ENCODE data around the gene ITGB8. TPM values are rescaled to one million over a fixed set of nuclear protein-coding genes. Genes with fewer than 3 reads are reported as not detected.

Gene ITGB8
- total RNA-seq, 4 donors from 2014 or later, result 0.31 to 0.90 (median 0.56) TPM

DNA sequence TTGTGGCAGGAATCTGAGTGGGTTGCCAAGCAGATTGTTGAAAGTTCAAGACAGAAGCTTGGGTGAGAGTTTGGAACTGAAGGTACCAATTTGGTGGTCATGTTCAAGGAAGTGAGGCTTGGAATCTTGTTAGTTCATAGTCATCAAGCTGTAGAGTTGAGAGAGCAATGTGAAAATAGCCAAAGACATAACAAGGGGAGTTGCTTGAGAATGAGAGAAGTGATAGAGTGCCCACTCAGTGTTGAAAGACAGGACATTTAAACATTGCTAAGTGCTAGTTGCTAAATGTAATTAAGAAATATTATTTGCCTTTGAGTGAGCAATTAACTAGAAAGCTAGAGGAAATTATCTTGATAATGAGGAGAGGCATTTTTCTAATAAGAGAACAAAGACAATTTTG lies 17.0 kb downstream of the ITGB8 start:
- Histone ChIP-seq H3K27me3 (no peaks in the 10 kb centered on the region), H3K36me3 (no peaks in the 10 kb centered on the region), H3K9me3 (no peaks in the 10 kb centered on the region), H3K27ac (no peak overlapping the region), H3K4me1 (no peaks in the 10 kb centered on the region), H3K4me3 (no peak overlapping the region)
- intact Hi-C loops (cut with DNase I; ENCODE audit: low total_unique reads) (no loop called here), in situ Hi-C loops (cut with MboI; ENCODE audit: low sequenced_read_pairs in 4 of 4) (no loop called here)
- no peak for TF ChIP-seq POLR2A (IDR thresholded peaks at IDR 0.05)
- TF ChIP-seq, protein P1, sequence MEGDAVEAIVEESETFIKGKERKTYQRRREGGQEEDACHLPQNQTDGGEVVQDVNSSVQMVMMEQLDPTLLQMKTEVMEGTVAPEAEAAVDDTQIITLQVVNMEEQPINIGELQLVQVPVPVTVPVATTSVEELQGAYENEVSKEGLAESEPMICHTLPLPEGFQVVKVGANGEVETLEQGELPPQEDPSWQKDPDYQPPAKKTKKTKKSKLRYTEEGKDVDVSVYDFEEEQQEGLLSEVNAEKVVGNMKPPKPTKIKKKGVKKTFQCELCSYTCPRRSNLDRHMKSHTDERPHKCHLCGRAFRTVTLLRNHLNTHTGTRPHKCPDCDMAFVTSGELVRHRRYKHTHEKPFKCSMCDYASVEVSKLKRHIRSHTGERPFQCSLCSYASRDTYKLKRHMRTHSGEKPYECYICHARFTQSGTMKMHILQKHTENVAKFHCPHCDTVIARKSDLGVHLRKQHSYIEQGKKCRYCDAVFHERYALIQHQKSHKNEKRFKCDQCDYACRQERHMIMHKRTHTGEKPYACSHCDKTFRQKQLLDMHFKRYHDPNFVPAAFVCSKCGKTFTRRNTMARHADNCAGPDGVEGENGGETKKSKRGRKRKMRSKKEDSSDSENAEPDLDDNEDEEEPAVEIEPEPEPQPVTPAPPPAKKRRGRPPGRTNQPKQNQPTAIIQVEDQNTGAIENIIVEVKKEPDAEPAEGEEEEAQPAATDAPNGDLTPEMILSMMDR (IDR thresholded peaks at IDR 0.05 in 4 of 5, conservative IDR thresholded peaks at IDR 0.05 in 1 of 5), result no peak
- DNase-seq, result no peak
- ATAC-seq, result no peak

DNA sequence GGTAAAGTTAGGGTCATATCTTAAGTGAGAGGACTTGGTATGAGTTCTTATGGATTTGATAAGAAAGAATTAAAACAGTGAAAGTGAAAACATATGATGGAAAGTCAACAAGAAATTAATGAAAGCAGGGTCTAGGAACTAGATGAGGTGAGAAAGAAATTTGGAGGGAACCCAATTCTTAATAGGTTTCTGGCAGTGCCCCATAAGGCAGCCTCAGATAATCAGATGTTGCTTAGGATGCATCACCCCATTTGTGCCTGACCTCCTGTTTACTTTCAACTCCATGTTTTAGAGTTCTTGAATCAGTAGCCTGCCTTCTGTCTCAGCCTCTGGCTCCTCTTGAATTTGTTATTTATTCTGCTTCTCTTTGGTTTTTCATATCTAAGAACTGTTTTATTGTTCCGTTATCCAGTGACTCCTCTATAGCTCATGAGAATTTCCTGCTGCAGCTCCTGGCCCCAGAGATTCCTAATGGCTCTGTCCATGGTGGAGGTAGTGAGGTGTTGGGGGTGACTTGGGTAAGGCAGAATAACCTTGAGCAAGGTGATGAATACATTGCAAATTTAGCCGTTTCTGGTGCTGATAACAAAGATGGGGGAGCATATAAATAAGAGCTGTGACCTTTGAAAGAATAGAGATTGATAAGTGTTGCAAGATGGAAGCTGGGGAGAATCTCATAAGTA lies 17.6 kb downstream of the ITGB8 start:
- Histone ChIP-seq H3K4me3 (no peak overlapping the region), H3K27me3 (no peaks in the 10 kb centered on the region)
- no peak for ATAC-seq

DNA sequence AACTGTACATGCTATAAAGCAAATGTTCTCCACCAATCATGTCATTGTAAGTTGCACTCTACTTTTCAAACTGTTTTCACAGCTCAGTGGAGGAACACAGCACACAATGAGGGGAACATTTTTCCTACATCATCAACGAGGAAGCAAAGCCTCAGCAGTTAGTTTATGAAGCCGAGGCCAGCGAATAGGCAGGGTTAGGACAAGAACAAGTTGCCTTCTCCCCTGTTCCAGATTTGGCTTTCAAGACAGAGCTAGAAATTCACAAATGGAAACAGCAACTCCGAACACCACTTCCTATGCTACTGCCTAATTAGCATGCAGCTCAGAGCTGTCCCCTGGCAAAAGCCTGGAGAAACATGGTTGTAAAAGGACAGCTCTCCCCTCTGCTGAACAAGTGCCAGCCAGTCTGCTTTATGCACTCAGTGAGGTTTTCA lies 19.8 kb downstream of the ITGB8 start:
- Histone ChIP-seq H3K27me3 (no peaks in the 10 kb centered on the region), H3K4me3 (no peak overlapping the region), H3K4me1 (no peaks in the 10 kb centered on the region), H3K36me3 (no peaks in the 10 kb centered on the region), H3K27ac (no peak overlapping the region), H3K9me3 (no peaks in the 10 kb centered on the region)
- TF ChIP-seq, protein P1 (IDR thresholded peaks at IDR 0.05 in 4 of 5, conservative IDR thresholded peaks at IDR 0.05 in 1 of 5), result no peak
- ATAC-seq (no peak), DNase-seq (no peak)
- in situ Hi-C loops (cut with MboI; ENCODE audit: low sequenced_read_pairs in 4 of 4), result no loop called here
- intact Hi-C loops (cut with DNase I; ENCODE audit: low total_unique reads), result no loop called here

More for the DNA sequence above, 17.6 kb downstream of the ITGB8 start:
- TF ChIP-seq, protein P1 (IDR thresholded peaks at IDR 0.05 in 4 of 5, conservative IDR thresholded peaks at IDR 0.05 in 1 of 5), result no peak
- no peak for TF ChIP-seq POLR2A (IDR thresholded peaks at IDR 0.05)
- intact Hi-C loops (cut with DNase I; ENCODE audit: low total_unique reads), result no loop called here
- Histone ChIP-seq H3K27ac (no peak overlapping the region), H3K9me3 (no peaks in the 10 kb centered on the region), H3K4me1 (no peaks in the 10 kb centered on the region), H3K36me3 (no peaks in the 10 kb centered on the region)
- in situ Hi-C loops (cut with MboI; ENCODE audit: low sequenced_read_pairs in 4 of 4), result no loop called here
- DNase-seq, result no peak

DNA sequence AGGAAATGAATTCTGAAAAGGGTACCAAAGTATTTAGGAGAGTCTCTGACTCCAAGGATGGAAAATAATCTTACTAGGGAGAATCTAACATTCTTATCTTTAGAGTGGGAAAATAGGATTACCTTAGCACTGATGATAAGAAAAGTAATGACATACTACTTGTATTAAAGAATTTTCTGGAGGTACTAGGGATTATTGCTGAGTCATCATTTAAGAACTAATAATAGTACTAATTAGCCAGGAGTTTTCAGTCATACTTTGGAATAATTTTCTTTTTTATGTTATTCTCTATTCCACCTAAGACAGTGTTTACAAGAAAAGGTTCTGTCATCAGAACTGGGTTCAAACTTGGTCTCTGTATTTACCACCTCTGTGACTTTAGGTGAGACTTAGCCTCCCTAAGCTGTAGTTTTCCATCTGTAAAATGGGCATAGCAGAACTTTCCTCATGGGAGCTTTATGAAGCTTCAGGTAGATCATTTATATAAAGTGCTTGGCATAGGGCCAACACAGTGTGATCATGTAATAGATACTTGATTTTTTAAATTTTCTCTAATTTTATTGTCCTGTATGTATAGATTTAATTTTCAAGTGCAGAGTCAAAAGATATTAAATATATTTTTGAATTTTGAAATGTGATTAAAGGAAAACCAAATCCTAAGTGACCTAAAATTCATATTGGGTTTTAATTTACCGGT lies 20.4 kb downstream of the ITGB8 start:
- H3K4me1 ChIP-seq, result no peaks in the 10 kb centered on the region
- intact Hi-C loops (cut with DNase I; ENCODE audit: low total_unique reads), result no loop called here

More for the DNA sequence above, 20.4 kb downstream of the ITGB8 start:
- Histone ChIP-seq H3K27me3 (no peaks in the 10 kb centered on the region), H3K4me3 (no peak overlapping the region), H3K27ac (no peak overlapping the region), H3K36me3 (no peaks in the 10 kb centered on the region), H3K9me3 (no peaks in the 10 kb centered on the region)
- TF ChIP-seq, protein P1 (IDR thresholded peaks at IDR 0.05 in 4 of 5, conservative IDR thresholded peaks at IDR 0.05 in 1 of 5), result no peak
- no peak for TF ChIP-seq POLR2A (IDR thresholded peaks at IDR 0.05)
- in situ Hi-C loops (cut with MboI; ENCODE audit: low sequenced_read_pairs in 4 of 4), result no loop called here
- ATAC-seq (no peak), DNase-seq (no peak)

Data from gastrocnemius medialis (tissue), 4 donors.